MV-4-11 (cell line): ENCODE measurements around the gene STK11.

Experiments used
- DNase-seq: peaks from one replicate; lab custom pipeline; 2025; lab: John Stamatoyannopoulos, UW

The STK11 gene

GRCh38 chr19:1274081-1274851, 68.7 kb downstream of the STK11 start:
- DNase-seq = peak; percentile 54

- DNase-seq = peak; percentile 66
These were observed 69.3 kb downstream of the STK11 start for GRCh38 chr19:1274852-1275259.

GRCh38 chr19:1275260-1275975, 69.8 kb downstream of the STK11 start, which contains the start of gene FAM174C:
Gene FAM174C (plus strand): TSS chr19:1275530. CDS start chr19:1275550, 20 bp downstream.
- DNase-seq = peak; percentile 99

- no peak for DNase-seq
These were observed 70.5 kb downstream of the STK11 start for GRCh38 chr19:1275976-1276627.

GRCh38 chr19:1276628-1277022, 71.0 kb downstream of the STK11 start:
- DNase-seq = no peak

- DNase-seq = no peak
These were observed 71.5 kb downstream of the STK11 start for GRCh38 chr19:1277061-1277460.
